Panc1 (cell line): ENCODE results near the gene CNTLN. TPM values are rescaled to one million over a fixed set of nuclear protein-coding genes. Genes with fewer than 3 reads are reported as not detected.
"Not testable (repeated sequence)": the region's sequence is repeated elsewhere in the genome, so short reads cannot be mapped to it uniquely, and the experiment has no call there.

Experiments
- ATAC-seq: fragments of 200-7000 bp; cut with Tn5 transposase; 2 replicates; pipeline ENCODE4 v1.9.1; 2020; ENCODE audit warnings: mild to moderate bottlenecking, moderate library complexity
- BruUV-seq: library from RNA; stranded (reverse); fragments of 400-500 nt; replicated peaks from 2 replicates; lab custom pipeline; 2021; lab: Mats Ljungman, UMichigan
- CTCF ChIA-PET: fragments of 300-600 bp; sonication (Branson Sonifier 250); formaldehyde crosslinking; loops from one replicate; lab custom pipeline; 2022; ENCODE audit warnings: antibody characterized with exemption; lab: Charles Lee
- POLR2A ChIA-PET: fragments of 300-600 bp; sonication (Branson Sonifier 250); formaldehyde crosslinking; loops from one replicate; lab custom pipeline; 2022; ENCODE audit warnings: antibody characterized with exemption; lab: Charles Lee
- DNase-seq: peaks from one replicate; pipeline ENCODE4 v3.0.0-alpha.2; 2010; ENCODE audit warnings: low read depth, low spot score
- H3K27ac ChIP-seq: 2 replicates; pipeline ENCODE4 v1.5.1; 2011; ENCODE audit warnings: mild to moderate bottlenecking, low read length, inconsistent platforms
- H3K27me3 ChIP-seq: fragments of 200-500 bp; sonication (Bioruptor generic); 2 replicates; pipeline ENCODE4 v1.6.0; 2014; ENCODE audit warnings: low read length, inconsistent platforms; ENCODE audit not compliant: control insufficient read depth, insufficient read depth
- H3K36me3 ChIP-seq: fragments of 200-500 bp; sonication (Bioruptor generic); 2 replicates; pipeline ENCODE4 v1.5.1; 2014; ENCODE audit warnings: inconsistent platforms, mild to moderate bottlenecking, low read length, moderate library complexity; ENCODE audit not compliant: control insufficient read depth, insufficient read depth
- H3K4me1 ChIP-seq: 2 replicates; pipeline ENCODE4 v1.5.1; 2011; ENCODE audit warnings: inconsistent platforms, mild to moderate bottlenecking, low read length, moderate library complexity; ENCODE audit not compliant: control insufficient read depth, insufficient read depth
- H3K4me3 ChIP-seq, 2 experiments: 2 replicates each; pipeline ENCODE4 v1.5.1; 2011 to 2012; ENCODE audit warnings: low read depth in 2 of 2, low read length in 2 of 2, mild to moderate bottlenecking in 2 of 2, inconsistent platforms in 1 of 2, moderate library complexity in 1 of 2
- H3K9me3 ChIP-seq: fragments of 200-500 bp; sonication (Bioruptor generic); 2 replicates; pipeline ENCODE4 v1.5.1; 2014; ENCODE audit warnings: low read depth, mild to moderate bottlenecking, inconsistent platforms, low read length, moderate library complexity; ENCODE audit not compliant: control insufficient read depth, insufficient read depth
- CTCF ChIP-seq: fragments of 450-650 bp; IDR thresholded peaks from 2 replicates; pipeline ENCODE4 v1.5.1; 2017; ENCODE audit warnings: mild to moderate bottlenecking
- POLR2AphosphoS5 ChIP-seq: IDR thresholded peaks from 2 replicates; pipeline ENCODE4 v1.6.1; 2012; ENCODE audit warnings: mild to moderate bottlenecking, low read depth, low read length, moderate library complexity
- REST ChIP-seq, 2 experiments: IDR thresholded peaks; 2 replicates each; pipeline ENCODE4 v1.6.1; 2011 to 2012; ENCODE audit warnings: low read depth in 2 of 2, control low read depth in 1 of 2, low read length in 1 of 2, mild to moderate bottlenecking in 1 of 2, moderate library complexity in 1 of 2; ENCODE audit not compliant: insufficient read depth in 1 of 2
- SIN3A ChIP-seq: IDR thresholded peaks from 2 replicates; pipeline ENCODE4 v1.6.1; 2012; ENCODE audit warnings: low read depth, mild to moderate bottlenecking, low read length, moderate library complexity, borderline replicate concordance; ENCODE audit not compliant: insufficient read depth
- TCF7L2 ChIP-seq: IDR thresholded peaks from 2 replicates; pipeline ENCODE4 v1.6.1; 2011; ENCODE audit warnings: mild to moderate bottlenecking, low read depth, low read length, inconsistent platforms
- in situ Hi-C: cut with HindIII; loops from 2 replicates; pipeline ENCODE4 v1.10.0; 2016; ENCODE audit warnings: low sequenced_read_pairs, low pct_unique_long_range_greater_than_20kb
- intact Hi-C: fragments of 100-400 bp; cut with micrococcal nuclease; formaldehyde crosslinking; loops from one replicate; pipeline ENCODE4 v1.10.0; 2022; ENCODE audit not compliant: unreplicated experiment
- total RNA-seq: library from RNA; stranded (reverse); gene quantifications from one replicate; pipeline ENCODE4 v1.2.1, GENCODE V29; 2021; ENCODE audit not compliant: unreplicated experiment

CNTLN gene
- total RNA-seq, 1 experiment from 2014 or later: not detected

DNA sequence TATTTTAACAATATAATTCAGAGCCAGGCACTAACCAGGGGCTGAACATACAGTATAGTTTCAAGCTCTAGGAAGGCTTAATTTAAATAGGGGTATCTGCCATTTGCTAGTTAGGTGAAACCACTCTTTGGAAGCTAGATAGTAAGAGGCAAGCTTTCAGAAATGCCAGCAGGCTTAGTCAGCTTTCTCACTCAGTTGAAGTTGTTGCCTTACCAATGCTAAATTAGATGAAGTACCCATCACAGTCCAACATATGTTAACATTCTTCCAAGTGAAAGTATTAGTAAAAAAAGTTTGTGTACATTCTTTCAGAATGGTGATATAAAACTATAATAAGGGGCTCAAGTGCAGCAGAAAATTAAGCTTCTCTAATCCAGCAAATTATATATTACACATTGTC, 215.0 kb downstream of the CNTLN start:
- ChIA-PET POLR2A (no interaction called here), CTCF (no interaction called here)
- intact Hi-C loops: no loop called here
- in situ Hi-C loops: no loop called here
- H3K36me3 ChIP-seq: no peaks in the 10 kb centered on the region
- DNase-seq (no peak), ATAC-seq (no peak)
- H3K27ac ChIP-seq: no peak overlapping the region
- H3K4me3 ChIP-seq: no peak overlapping the region
- BruUV-seq: no TSS peak
- no peaks in the 10 kb centered on the region for H3K9me3 ChIP-seq
- no peaks in the 10 kb centered on the region for H3K27me3 ChIP-seq
- H3K4me1 ChIP-seq: no peaks in the 10 kb centered on the region
- TF ChIP-seq POLR2AphosphoS5 (no peak), REST (IDR thresholded peaks at IDR 0.05; ENCODE audit: insufficient read depth in 1 of 2, low read depth in 2 of 2, low read length in 1 of 2) (no peak), SIN3A (no peak), TCF7L2 (no peak), CTCF (no peak)

DNA sequence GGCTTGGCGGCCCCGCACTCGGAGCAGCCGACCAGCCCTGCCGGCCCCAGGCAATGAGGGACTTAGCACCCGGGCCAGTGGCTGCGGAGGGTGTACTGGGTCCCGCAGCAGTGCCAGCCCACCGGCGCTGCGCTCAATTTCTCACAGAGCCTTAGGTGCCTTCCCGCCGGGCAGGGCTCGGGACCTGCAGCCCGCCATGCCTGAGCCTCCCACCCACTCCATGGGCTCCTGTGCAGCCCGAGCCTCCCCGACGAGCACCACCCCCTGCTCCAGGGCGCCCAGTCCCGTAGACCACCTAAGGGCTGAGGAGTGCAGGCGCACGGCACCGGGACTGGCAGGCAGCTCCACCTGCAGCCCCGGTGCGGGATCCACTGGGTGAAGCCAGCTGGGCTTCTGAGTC, 219.2 kb downstream of the CNTLN start:
- H3K4me3 ChIP-seq, H3K27me3 ChIP-seq, H3K27ac ChIP-seq, intact Hi-C loops, H3K36me3 ChIP-seq, BruUV-seq, in situ Hi-C loops, H3K9me3 ChIP-seq, POLR2A ChIA-PET, DNase-seq, ATAC-seq, H3K4me1 ChIP-seq: not testable (repeated sequence)
- CTCF ChIA-PET: interaction anchor here (0.5 kb wide), 1 partner anchor 1807 kb away, joined by 5 read pairs; no protein-coding TSS in a partner anchor

- H3K36me3 ChIP-seq: no peaks in the 10 kb centered on the region
- intact Hi-C loops (no loop called here), in situ Hi-C loops (no loop called here)
- H3K27ac ChIP-seq: no peak overlapping the region
- CTCF ChIA-PET: no interaction called here
- no peak for ATAC-seq
- no TSS peak for BruUV-seq
- no peak for TF ChIP-seq SIN3A
- TF ChIP-seq CTCF: no peak
- TF ChIP-seq TCF7L2: no peak
- no peak for TF ChIP-seq REST (IDR thresholded peaks at IDR 0.05; ENCODE audit: insufficient read depth in 1 of 2, low read depth in 2 of 2, low read length in 1 of 2)
- TF ChIP-seq POLR2AphosphoS5: no peak
- H3K27me3 ChIP-seq: no peaks in the 10 kb centered on the region
- POLR2A ChIA-PET: no interaction called here
- H3K9me3 ChIP-seq: no peaks in the 10 kb centered on the region
- no peaks in the 10 kb centered on the region for H3K4me1 ChIP-seq
- no peak for DNase-seq
- H3K4me3 ChIP-seq: no peak overlapping the region
These were observed 226.5 kb downstream of the CNTLN start for GRCh38 chr9:17361378-17361777.
